A673 (cell line): Measurements from ENCODE around the gene TMED6. TPM values are rescaled to one million over a fixed set of nuclear protein-coding genes. Genes with fewer than 3 reads are reported as not detected.

Source experiments
- BruUV-seq: library from RNA; stranded (reverse); fragments of 400-500 nt; replicated peaks from 2 replicates; lab custom pipeline; 2021; lab: Mats Ljungman, UMichigan
- CTCF ChIA-PET: fragments of 300-600 bp; sonication (Branson Sonifier 250); formaldehyde crosslinking; loops from one replicate; lab custom pipeline; 2022; ENCODE audit warnings: antibody characterized with exemption; lab: Charles Lee
- POLR2A ChIA-PET: fragments of 300-600 bp; sonication (Branson Sonifier 250); formaldehyde crosslinking; loops from one replicate; lab custom pipeline; 2022; ENCODE audit warnings: antibody characterized with exemption; ENCODE audit not compliant: low non-redundant PET; lab: Charles Lee
- DNase-seq: peaks from one replicate; pipeline ENCODE4 v3.0.0-alpha.2; 2015; ENCODE audit warnings: low spot score
- H3K27ac ChIP-seq: fragments of 200-600 bp; sonication (generic); 2 replicates; pipeline ENCODE4 v1.5.1; 2016; ENCODE audit warnings: mixed run types, low read depth, mild to moderate bottlenecking, mixed read lengths, antibody characterized with exemption, low read length; ENCODE audit not compliant: poor library complexity, severe bottlenecking
- H3K27me3 ChIP-seq: fragments of 200-600 bp; sonication (generic); replicated peaks from 2 replicates; pipeline ENCODE4 v1.6.1; 2017; ENCODE audit warnings: mixed run types, low read depth, mild to moderate bottlenecking, mixed read lengths, antibody characterized with exemption, low read length; ENCODE audit not compliant: insufficient read depth, poor library complexity
- H3K36me3 ChIP-seq: fragments of 200-600 bp; sonication (generic); 2 replicates; pipeline ENCODE4 v1.6.1; 2016; ENCODE audit warnings: mixed run types, mild to moderate bottlenecking, mixed read lengths, antibody characterized with exemption, low read length; ENCODE audit not compliant: insufficient read depth, poor library complexity, severe bottlenecking
- H3K4me1 ChIP-seq: fragments of 200-600 bp; sonication (generic); 2 replicates; pipeline ENCODE4 v1.6.1; 2017; ENCODE audit warnings: mixed run types, mild to moderate bottlenecking, mixed read lengths, antibody characterized with exemption, low read length; ENCODE audit not compliant: insufficient read depth, poor library complexity, severe bottlenecking
- H3K4me3 ChIP-seq: fragments of 200-600 bp; sonication (generic); 2 replicates; pipeline ENCODE4 v1.5.1; 2016; ENCODE audit warnings: low read depth, mixed run types, mild to moderate bottlenecking, mixed read lengths, low read length; ENCODE audit not compliant: poor library complexity, severe bottlenecking
- H3K9me3 ChIP-seq: fragments of 200-600 bp; sonication (generic); 2 replicates; pipeline ENCODE4 v1.6.1; 2016; ENCODE audit warnings: mixed run types, low read depth, mild to moderate bottlenecking, mixed read lengths, antibody characterized with exemption, low read length; ENCODE audit not compliant: poor library complexity, severe bottlenecking
- EZH2 ChIP-seq: fragments of 200-600 bp; sonication (generic); IDR thresholded peaks from 2 replicates; pipeline ENCODE4 v1.6.1; 2017; ENCODE audit warnings: borderline replicate concordance, low read depth, mild to moderate bottlenecking, mixed read lengths, antibody characterized with exemption, low read length; ENCODE audit not compliant: poor library complexity, severe bottlenecking
- intact Hi-C: fragments of 100-400 bp; cut with micrococcal nuclease; formaldehyde crosslinking; loops from one replicate; pipeline ENCODE4 v1.10.0; 2022; ENCODE audit not compliant: unreplicated experiment
- total RNA-seq: library from RNA; stranded (reverse); gene quantifications from 2 replicates; pipeline ENCODE4 v1.2.3, GENCODE V29; 2021
- TF ChIP-seq, protein P1 (sequence below): fragments of 300-800, 200-600 bp; sonication (generic); conservative IDR thresholded peaks from 2 replicates; pipeline ENCODE4 v1.5.1; 2017; ENCODE audit warnings: low read depth, mild to moderate bottlenecking, antibody characterized with exemption, low read length, moderate library complexity, mixed read lengths

The TMED6 gene
- total RNA-seq, 1 experiment from 2014 or later: 1.8 TPM

DNA sequence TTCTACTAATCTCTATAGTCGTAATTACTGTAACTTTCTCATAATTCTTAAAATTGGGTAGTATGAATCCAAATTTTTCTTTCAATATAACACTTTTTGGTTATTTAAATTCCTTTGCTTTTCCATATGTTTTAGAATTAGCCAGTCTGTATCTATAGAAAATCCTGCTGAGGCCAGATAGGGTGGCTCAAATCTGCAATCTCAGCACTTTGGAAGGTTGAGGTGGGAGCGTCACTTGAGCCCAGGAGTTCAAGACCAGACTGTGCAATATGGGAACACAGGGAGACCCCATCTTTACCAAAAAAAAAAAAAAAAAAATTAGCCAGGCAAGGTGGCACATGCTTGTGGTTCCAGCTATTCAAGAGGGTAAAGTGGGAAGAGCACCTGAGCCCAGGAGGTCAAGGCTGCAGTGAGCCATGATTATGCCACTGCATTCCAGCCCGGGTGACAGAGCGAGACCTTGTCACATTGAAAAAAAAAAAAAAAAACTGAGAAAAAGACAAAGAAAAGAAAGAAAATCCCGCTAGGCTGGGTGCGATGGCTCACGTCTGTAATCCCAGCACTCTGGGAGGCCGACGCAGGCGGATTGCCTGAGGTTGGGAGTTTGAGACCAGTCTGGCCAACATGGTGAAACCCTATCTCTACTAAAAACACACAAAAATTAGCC lies 24.9 kb upstream of the TMED6 start:
- TF ChIP-seq, protein P1, sequence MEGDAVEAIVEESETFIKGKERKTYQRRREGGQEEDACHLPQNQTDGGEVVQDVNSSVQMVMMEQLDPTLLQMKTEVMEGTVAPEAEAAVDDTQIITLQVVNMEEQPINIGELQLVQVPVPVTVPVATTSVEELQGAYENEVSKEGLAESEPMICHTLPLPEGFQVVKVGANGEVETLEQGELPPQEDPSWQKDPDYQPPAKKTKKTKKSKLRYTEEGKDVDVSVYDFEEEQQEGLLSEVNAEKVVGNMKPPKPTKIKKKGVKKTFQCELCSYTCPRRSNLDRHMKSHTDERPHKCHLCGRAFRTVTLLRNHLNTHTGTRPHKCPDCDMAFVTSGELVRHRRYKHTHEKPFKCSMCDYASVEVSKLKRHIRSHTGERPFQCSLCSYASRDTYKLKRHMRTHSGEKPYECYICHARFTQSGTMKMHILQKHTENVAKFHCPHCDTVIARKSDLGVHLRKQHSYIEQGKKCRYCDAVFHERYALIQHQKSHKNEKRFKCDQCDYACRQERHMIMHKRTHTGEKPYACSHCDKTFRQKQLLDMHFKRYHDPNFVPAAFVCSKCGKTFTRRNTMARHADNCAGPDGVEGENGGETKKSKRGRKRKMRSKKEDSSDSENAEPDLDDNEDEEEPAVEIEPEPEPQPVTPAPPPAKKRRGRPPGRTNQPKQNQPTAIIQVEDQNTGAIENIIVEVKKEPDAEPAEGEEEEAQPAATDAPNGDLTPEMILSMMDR: no peak
- TF ChIP-seq EZH2: no peak
- Histone ChIP-seq H3K4me3 (no peak overlapping the region), H3K27ac (no peak overlapping the region), H3K9me3 (no peaks in the 10 kb centered on the region), H3K4me1 (no peaks in the 10 kb centered on the region), H3K27me3 (no peaks in the 10 kb centered on the region), H3K36me3 (peaks cover 43% of the 10 kb centered on the region)
- POLR2A ChIA-PET: no interaction called here
- intact Hi-C loops: no loop called here
- DNase-seq: no peak
- CTCF ChIA-PET: no interaction called here
- BruUV-seq: no TSS peak

DNA sequence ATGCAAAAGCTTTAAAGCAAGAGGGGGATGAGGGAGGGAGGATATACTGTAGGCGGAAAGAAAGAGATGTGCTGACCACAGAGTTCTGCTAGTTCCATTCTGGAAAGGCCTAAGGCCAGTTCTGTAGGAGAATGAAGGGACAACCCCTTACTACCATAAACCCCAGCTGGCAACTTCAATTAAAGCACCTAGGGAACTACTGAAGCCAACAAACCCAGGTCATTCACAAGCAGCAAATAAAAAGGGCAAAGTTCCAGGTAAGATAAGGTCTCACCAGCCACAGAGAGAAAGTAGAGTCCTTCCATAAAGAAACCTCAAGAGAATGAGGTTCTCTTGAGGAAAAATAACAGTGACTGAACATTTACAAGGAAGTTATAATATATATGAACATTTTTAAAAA lies 21.4 kb upstream of the TMED6 start:
- Histone ChIP-seq H3K4me1 (no peaks in the 10 kb centered on the region), H3K36me3 (peaks cover 42% of the 10 kb centered on the region), H3K27ac (no peak overlapping the region), H3K27me3 (no peaks in the 10 kb centered on the region), H3K4me3 (no peak overlapping the region), H3K9me3 (no peaks in the 10 kb centered on the region)
- ChIA-PET CTCF (no interaction called here), POLR2A (no interaction called here)
- no peak for DNase-seq
- intact Hi-C loops: no loop called here
- BruUV-seq: no TSS peak
- no peak for TF ChIP-seq EZH2
- TF ChIP-seq, protein P1: no peak

DNA sequence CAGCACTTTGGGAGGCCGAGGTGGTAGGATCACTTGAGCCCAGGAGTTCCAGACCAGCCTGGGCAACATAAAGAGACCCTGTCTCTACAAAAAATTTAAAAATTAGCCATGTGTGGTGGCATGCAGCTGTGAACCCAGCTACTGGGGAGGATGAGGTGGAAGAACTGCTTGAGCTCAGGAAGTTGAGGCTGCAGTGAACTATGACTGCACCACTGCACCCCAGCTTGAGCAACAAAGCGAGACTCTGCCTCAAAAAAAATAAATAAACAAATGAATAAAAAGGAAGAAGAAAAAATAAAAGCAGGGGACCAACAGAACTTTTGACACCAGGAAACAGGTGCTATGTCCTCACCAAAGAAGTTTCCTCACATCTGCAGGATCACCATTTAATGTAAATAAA lies 20.0 kb upstream of the TMED6 start:
- no peaks in the 10 kb centered on the region for H3K9me3 ChIP-seq
- no peak overlapping the region for H3K4me3 ChIP-seq
- TF ChIP-seq, protein P1: no peak
- no peak for TF ChIP-seq EZH2
- intact Hi-C loops: no loop called here
- ChIA-PET CTCF (no interaction called here), POLR2A (no interaction called here)
- no peak for DNase-seq
- H3K4me1 ChIP-seq: no peaks in the 10 kb centered on the region
- BruUV-seq: no TSS peak
- no peak overlapping the region for H3K27ac ChIP-seq
- H3K36me3 ChIP-seq: peaks cover 54% of the 10 kb centered on the region
- no peaks in the 10 kb centered on the region for H3K27me3 ChIP-seq
